ENCODE results near the gene TEX19.
A peak's percentile ranks its signal among the peaks of the same experiment; 100 is the strongest.

The TEX19 gene, protein sequence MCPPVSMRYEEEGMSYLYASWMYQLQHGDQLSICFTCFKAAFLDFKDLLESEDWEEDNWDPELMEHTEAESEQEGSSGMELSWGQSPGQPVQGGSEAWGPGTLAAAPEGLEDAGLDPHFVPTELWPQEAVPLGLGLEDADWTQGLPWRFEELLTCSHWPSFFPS

DNA sequence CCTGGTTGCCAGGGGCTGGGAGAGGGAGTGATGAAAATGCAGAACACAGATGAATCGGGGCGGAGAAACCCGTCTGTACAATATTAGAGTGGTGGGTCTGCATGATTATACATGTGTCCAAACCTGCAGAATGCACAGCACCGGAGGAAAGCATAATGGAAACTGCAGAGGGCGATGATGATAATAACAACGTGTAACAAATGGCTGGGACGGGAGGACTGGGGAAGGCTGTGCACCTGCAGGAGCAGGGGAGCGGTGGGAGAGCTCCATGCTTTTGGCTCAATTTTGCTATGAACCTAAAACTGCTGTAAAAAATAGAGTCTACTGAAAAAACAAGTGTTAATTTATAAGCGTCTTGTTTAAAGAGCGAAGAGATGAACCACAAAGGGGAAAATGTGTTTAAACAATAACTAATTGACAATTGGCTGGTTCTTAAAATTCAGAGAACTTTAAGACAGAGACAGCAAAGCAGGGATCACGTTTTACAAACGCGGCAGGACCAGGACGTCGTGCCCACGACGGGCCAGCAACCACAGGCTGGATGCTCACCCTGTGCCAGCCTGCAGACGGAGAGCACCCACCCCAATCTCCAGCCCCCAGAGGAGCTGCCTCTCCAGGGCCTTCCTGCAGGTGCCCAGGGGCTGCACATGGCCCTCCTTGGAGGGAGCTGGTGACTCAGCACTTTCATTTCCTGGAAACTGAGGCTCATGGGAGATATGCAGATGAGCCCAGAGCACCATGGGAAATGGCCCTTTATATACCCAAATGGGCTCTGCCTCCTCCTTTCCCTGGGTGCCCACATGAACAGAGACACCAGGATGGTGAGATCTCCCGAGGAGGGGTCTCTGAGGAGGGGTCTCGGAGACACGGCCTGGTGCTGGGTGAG lies at the start of gene TEX19:
TEX19 (plus strand) TSS at position 783 of the 886 bp plus-strand sequence. CDS start 2,904 bp downstream, outside the sequence.
- peak; percentile 63 for DNase-seq

DNA sequence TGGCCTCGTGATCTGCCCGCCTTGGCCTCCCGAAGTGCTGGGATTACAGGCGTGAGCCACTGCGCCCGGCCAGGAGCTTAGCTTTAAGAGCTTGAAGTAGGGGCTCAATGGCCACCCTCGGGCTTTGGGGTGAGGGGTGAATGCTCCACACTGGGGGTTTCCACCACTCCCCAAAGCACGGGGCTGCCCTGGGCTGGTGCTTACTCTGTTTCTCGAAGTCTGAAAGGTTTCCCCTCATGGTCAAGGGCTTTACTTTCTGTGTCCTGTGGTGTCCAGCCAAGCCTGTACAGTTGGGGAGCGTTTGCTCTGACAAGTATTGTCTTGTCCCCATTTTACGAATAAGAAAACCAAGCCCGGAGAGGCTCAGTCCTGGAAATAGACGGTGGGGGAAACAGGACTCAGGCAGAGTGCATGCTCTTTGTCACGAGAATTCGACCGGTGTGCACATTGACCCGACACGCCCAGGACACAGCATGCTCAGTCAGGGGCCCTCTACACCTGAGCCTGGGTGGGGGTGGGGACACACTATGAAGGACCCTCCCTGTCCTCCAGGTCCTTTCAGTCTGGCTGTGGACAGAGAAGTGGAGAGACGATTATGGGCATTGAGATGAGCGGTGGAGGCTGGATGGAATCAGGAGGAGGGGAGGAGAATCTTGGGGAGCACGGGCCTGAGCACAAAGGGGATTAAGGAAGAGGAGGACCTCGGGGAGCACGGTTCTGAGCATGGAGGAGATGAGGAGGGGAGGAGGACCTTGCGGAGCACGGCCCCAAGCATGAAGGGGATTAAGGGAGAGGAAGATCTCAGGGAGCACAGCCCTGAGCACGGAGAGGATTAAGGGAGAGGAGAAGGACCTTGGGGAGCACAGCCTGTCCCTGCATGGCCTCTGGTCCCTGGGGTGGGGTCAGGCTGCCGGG lies 49.1 kb upstream of the TEX19 start:
- DNase-seq = no peak

DNA sequence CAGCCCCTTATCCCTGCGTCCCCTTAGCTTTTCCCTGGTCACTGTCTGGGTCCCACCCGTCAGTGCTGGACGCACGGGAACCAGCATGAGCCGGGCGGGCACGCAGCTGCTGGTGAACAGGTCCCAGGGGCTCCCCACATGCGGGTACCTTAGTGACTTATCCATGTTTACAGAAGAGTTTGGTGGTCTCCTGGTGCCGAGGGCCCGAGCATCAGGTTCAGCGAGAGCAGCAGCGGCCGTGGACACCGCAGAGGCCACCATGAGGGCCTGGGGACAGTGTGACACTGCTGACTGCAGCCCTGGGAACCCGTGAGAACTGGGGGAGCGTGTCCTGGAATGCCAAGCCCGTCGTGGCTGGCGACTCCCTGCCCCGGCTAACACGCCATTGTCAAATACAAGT lies 48.2 kb upstream of the TEX19 start:
- DNase-seq = no peak

DNA sequence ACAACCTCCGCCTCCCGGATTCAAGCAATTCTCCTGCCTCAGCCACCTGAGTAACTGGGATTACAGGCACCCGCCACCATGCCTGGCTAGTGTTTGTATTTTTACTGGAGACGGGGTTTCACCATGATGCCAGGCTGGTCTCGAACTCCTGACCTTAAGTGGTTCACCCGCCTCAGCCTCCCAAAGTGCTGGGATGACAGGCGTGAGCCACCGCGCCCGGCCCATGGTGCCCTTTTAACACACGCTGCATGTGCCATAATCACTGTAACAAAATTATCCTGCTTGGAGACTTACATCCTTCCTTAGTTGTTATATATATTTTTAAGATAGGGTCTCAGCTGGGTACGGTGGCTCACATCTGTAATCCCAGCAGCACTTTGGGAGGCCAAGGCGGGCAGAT lies 47.1 kb upstream of the TEX19 start:
- no peak for DNase-seq

DNA sequence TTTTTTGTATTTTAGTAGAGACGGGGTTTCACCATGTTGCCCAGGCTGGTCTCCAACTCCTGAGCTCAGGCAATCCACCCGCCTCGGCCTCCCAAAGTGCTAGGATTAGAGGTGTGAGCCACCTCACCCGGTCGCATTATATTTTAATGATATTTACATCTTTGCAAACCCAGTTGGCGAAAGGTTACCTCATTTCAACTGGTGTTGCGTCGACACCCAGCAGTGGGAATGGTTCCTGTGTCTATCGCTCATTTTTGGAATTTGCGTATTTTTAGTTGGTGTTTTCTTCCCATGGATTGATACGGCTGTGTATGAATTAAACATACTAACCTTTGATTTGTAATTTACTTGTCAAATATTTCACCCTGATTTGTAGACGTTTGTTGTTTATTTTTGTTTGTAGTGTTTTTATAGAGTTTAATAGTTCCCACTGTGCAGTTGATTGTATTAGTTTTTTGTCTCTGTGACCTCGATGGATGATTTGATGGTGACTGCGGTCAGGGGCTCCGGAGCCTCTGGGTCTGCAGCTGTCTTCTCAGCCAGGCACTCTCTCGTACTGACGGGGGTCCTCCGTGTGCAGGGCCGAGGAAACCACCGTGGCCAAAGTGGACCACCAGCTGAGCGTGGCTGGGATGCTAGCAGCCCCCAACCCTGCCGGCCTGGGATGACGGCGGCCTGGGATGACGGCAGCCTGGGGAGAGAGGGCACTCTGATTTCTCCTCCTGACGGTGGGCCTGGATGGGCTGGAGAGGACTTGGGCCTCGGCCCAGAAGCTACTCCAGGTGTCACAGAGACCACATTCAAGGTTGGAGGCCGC lies 45.6 kb upstream of the TEX19 start:
- no peak for DNase-seq

DNA sequence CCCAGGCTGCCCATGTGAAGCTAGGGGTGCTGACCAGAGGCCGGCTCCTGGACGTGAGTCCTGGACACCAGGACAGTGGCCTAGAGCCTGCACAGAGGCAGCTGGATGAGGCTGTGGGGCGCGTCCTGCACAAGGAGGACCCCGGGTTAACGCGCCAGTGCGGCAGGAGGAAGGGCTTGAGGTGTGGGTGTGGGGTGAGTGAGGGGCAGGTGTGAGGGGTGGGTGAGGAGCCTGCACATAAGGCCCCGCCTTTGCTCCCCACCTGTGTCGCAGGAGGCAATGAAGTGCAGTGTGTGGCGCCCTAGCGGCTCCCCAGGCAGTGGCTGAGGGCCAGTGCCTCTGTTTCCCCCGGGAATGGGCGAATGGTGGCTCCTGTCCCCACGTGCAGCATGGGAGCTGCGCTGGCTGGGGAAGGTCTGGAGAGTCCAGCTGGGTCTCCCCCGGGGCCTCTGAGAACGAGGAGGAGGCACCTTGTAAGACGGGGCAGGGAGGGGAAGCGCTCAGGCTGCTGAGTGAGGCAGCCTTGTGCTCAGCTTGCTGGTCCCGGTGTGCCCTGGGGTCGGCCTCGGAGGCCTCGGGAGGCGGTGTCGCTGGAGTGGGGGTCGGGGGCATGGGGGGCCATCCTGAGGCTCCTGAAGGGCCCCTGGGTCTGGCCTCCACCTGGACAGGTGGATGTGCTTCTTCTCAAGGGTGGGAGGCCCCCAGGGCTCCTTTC lies 44.9 kb upstream of the TEX19 start:
- DNase-seq = no peak

DNA sequence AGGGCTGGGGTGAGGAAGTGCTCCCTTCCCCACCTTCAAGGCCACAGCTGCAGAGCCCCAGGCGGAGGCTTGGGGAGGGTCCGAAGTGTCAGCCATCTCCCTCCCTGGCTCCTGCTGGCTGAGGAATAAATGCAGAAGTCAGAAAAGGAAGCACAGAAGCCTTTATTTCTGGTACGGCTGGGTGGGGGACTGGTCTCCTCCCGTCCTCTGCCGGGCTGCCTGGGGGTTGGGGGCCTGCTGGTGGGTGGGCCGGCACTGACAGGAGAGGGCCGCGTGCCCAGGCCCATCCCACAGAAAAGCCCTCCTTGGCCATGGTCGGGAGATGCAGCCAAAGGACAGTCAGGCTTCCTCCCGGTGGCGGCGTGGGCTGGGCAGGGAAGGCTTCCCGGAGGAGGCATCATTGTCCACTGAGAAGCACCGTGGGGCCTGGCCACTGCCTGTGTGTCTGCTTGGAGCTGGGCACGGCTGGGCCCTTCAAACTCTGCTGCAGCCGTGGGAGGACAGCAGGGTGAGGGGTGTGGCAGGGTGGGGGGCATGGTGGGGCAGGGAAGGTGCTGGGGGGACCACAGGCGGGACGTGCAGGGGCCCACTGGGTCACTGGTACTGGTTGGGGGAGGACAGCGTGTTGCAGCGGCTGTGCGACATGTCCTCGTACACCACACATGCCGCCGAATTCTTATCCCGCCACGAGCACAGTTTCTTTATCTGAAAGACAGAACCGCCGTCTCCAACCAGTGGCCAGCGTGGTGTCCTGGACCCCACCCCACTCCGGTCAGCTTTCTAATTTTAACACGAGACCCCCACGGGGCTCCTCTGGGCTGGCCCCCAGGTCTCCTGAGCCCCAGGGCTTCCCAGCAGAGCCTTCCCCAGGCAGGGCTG lies 44.1 kb upstream of the TEX19 start:
- DNase-seq = peak; percentile 20

DNA sequence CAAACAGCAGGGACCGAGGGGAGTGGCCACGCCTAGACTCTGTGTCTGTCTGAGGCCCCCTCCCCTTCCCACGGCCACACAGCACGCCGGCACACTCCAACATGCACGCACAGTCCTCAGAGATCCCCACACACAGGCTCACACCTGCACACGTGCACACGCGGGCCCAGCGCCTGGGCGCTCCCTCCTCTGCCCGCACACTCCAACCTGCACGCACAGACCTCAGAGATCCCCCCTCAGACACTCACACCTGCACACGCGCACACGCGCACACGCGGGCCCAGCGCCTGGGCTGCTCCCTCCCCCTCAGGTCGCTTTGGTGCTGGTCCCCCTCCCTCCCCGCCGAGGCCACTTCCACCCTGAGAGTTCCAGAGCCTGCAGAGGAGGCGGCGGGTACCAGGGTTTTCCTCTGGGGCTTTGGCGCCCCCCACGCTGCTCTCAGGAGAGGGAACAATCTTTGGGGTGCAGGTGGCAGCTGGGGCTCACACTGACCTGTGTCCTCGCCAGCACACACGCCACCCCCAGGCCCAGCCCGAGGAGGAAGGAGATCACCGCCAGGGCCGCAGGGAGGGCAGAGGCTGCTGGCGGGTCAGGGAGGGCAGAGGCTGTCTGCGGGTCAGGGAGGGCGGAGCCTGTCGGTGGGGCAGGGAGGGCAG lies 43.2 kb upstream of the TEX19 start:
- no peak for DNase-seq

DNA sequence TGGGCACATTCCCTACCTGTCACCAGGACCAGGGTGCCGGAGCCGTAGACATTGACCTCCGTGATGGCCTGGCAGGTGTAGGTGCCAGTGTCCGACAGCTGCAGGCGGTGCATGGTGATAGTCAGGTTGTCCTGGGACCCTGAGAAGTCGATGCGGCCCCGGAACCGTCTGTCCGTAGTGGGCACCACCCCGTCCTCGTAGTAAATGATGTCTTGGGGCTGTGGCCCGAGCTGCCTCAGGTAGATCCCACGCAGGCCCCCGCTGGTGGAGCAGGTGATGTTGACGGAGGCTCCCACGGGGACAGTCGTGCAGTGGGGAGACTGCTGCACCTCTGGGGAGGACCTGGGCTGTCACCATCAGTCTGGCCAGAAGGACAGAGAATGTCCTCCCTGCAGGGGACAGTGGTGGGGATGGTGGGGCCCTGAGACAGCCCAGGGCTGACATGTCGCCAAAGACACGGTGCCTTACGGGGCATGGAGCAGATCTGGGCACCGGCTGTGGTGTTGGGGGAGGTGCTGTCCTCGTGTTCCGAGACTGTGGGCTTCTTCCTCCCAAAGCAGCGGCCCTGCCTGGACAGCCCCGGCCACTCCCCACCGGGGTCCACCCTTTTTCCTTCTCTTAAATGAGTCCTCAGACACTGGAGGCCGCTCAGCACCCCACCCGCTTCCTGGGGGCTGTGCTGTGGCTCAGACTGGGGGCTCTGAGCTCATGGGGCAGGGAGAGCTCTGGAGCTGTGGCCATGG lies 42.2 kb upstream of the TEX19 start:
- DNase-seq = no peak

DNA sequence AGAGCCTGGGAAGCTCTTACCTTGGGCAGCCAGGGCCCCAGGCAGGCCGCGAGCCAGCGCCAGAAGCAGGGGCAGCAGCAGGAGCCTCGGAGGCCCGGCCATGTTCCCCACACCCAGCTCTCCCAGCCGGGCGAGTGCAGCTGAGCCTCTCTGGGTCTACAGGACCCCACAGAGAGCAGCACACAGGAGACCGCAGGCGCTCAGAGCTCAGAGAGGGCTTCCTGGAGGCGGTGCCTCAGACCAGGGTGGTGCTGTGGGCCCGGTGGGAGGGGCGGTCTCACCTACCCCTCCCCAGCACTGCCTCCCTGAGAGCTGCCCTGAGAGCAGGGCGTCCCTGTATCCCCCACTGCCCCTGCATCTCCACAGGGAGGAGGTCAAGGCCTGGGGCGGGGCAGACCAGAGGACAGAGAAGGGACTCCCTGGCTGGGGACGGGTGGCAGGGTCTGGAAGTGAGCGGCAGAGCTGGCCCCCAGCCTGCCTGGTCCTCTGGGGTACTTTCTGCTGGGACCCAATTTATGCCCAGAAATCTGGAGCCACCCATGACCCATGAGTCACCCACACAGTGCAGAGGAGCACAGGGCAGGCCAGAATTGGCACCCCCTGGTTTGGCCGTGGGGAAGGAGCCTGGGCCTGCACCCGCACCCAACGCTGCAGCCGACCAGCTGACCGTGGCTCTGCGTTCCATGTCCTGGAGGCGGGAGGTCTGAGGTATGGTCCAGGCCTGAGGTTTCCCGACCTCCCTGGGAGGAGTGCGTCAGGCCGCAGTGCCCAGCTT lies 41.5 kb upstream of the TEX19 start, which contains the start of gene CD7:
CD7 (minus strand) TSS at position 215 of the 775 bp plus-strand sequence; CDS start at position 102, 113 bp downstream.
- no peak for DNase-seq

DNA sequence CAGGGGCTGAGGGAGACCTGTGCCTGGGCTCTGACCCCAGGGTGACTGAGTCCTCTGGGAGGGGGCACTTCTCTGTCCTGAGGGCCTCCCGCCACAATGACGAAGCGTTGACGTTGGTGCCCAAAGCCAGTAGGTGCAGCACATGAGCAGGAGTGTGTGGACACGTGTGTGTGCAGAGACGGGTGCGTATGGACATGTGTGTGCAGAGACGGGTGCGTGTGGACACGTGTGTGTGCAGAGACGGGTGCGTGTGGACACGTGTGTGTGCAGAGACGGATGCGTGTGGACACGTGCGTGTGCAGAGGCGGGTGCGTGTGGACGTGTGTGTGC lies 40.9 kb upstream of the TEX19 start:
- DNase-seq = no peak

DNA sequence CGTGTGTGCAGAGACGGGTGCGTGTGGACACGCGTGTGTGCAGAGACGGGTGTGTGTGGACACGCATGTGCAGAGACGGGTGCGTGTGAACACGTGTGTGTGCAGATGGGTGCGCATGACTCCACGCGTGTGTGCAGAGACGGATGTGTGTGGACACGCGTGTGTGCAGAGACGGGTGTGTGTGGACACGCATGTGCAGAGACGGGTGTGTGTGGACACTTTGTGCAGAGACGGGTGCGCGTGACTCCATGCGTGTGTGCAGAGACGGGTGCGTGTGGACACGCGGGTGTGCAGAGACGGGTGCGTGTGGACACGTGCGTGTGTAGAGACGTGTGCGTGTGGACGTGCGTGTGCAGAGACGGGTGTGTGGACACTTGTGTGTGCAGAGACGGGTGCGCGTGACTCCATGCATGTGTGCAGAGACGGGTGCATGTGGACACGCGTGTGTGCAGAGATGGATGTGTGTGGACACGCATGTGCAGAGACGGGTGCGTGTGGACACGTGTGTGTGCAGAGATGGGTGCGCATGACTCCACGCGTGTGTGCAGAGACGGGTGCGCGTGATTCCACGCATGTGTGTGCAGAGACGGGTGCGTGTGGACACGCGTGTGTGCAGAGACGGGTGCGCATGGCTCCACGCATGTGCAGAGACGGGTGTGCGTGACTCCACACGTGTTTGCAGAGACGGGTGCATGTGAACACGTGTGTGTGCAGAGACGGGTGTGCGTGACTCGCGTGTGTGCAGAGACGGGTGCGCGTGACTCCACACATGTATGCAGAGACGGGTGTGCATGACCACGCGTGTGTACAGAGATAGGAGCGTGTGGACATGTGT lies 40.1 kb upstream of the TEX19 start:
- DNase-seq = no peak

DNA sequence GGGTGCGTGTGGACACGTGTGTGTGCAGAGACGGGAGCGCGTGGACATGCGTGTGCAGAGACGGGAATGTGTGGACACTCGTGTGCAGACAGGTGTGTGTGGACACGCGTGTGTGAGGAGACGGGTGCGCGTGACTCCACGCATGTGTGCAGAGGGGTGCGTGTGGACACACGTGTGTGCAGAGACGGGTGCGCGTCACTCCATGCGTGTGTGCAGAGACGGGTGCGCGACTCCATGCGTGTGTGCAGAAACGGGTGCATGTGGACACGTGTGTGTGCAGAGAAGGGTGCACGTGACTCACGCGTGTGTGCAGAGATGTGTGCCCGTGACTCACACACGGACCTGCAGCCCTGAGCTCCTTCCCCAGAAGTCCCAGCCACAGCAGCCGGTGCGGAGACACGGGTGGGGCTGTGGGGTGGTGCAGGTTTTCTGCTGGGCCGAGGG lies 39.4 kb upstream of the TEX19 start:
- DNase-seq = no peak

DNA sequence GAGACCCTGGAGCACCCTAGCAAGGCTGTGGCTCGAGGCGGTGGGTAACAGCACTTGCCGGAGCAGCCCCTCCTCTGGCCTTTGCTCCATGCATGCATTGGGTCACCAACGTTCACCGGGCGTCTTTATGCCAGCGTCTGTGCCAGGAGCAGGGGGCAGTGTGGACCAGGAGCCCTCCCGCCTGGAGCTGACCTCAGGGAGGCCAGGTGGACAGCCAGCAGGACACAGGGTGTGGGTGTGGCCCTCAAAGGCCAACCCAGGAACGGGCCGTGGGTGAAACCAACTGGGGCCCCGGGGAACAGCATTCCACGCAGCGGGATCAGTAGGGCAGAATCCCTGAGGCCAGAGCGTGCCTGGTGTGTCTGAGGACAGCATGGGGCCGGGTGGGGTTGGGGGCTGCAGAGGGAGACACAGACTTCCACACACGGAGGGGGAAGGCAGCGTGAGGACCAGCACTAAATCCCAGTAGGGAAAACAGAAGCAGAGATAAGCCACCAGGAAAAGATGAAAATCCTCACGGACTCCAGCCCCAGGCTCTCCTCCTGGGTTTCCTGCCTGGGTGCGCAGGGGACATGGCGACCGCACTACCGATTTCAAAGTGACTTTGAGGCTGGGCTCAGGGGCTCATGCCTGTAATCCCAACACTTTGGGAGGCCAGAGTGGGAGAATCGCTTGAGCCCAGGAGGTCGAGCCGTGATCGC lies 38.8 kb upstream of the TEX19 start:
- no peak for DNase-seq

DNA sequence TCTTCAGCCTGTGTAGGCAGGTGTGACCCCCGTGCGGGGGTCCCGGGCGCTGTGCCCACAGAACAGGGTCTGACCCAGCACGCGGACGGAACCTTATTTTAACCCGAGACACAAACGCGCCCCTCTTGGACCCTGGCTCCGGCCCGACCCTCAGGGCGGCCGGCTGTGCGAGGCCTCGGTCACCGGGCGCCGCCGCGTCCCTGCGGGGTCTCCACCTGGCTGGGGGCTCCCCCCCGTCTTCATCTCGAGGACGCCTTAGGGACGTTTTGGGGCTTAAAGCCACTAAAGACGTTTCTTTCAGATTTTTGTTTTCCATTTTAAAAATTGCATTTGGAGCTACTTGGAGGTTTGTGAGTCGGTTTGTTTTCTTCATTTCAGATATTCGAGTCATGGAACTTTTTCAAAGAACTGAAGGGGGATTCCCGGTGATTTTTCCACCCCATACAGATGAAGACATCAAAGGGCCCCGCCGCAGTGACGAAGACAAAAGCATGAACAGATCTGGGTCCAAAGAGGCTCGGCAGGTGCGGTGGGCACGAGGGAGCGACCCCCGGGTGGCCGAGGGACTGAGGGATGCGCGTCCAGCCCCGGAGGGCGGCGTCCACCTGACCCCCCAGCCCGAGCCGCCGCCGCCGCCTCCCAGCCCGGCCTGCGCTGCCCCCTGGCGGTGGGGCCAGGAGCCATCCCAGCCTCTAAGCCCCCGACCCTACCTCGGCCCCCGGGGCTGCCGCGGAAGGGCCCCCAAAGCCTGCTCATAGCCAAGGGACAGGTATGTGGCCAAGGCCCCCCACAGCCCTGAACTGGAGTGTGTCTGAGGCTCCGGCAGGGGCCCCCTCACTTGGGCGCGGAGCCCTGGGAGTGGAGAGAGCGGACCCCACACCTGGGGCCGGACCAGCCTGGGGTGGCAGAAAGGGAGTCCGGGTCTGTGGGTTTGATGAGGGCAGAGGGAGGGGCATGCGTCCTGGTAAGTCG lies 37.8 kb upstream of the TEX19 start:
- peak; percentile 33 for DNase-seq
